Kidney epithelial cell (primary cell): Measurements from ENCODE around the gene SETD3. TPM values are rescaled to one million over a fixed set of nuclear protein-coding genes. Genes with fewer than 3 reads are reported as not detected.
"Not testable (repeated sequence)": the region's sequence is repeated elsewhere in the genome, so short reads cannot be mapped to it uniquely, and the experiment has no call there.

Experiments used
- DNase-seq: peaks from one replicate; pipeline ENCODE4 v3.0.0-alpha.2; 2010; ENCODE audit warnings: low read depth
- H3K27me3 ChIP-seq: 2 replicates; pipeline ENCODE4 v1.6.0; 2011; ENCODE audit warnings: low read length; ENCODE audit not compliant: control insufficient read depth, insufficient read depth
- H3K36me3 ChIP-seq: 2 replicates; pipeline ENCODE4 v1.5.1; 2011; ENCODE audit warnings: low read length; ENCODE audit not compliant: control insufficient read depth, insufficient read depth
- H3K4me3 ChIP-seq: 2 replicates; pipeline ENCODE4 v1.5.1; 2011; ENCODE audit warnings: low read depth, mild to moderate bottlenecking, control low read depth, low read length
- total RNA-seq: library from RNA; depleted of rRNA; stranded (reverse); fragments of >200 nt; gene quantifications from 2 replicates; pipeline ENCODE4 v1.2.3, GENCODE V29; 2015
- TF ChIP-seq, protein P1 (sequence below): IDR thresholded peaks from 2 replicates; pipeline ENCODE4 v1.5.1; 2011; ENCODE audit warnings: mild to moderate bottlenecking, moderate library complexity, low read length, control low read depth, inconsistent platforms; ENCODE audit not compliant: insufficient read depth, poor library complexity, severe bottlenecking

Gene SETD3
- total RNA-seq, 1 donor from 2014 or later, result 54.7 TPM

- peaks cover 2% of the 10 kb centered on the region for H3K27me3 ChIP-seq
- no peak overlapping the region for H3K4me3 ChIP-seq
- no peaks in the 10 kb centered on the region for H3K36me3 ChIP-seq
- TF ChIP-seq, protein P1, sequence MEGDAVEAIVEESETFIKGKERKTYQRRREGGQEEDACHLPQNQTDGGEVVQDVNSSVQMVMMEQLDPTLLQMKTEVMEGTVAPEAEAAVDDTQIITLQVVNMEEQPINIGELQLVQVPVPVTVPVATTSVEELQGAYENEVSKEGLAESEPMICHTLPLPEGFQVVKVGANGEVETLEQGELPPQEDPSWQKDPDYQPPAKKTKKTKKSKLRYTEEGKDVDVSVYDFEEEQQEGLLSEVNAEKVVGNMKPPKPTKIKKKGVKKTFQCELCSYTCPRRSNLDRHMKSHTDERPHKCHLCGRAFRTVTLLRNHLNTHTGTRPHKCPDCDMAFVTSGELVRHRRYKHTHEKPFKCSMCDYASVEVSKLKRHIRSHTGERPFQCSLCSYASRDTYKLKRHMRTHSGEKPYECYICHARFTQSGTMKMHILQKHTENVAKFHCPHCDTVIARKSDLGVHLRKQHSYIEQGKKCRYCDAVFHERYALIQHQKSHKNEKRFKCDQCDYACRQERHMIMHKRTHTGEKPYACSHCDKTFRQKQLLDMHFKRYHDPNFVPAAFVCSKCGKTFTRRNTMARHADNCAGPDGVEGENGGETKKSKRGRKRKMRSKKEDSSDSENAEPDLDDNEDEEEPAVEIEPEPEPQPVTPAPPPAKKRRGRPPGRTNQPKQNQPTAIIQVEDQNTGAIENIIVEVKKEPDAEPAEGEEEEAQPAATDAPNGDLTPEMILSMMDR, result no peak
- DNase-seq, result no peak
These were observed 127.9 kb downstream of the SETD3 start for GRCh38 chr14:99352688-99353280.

DNA sequence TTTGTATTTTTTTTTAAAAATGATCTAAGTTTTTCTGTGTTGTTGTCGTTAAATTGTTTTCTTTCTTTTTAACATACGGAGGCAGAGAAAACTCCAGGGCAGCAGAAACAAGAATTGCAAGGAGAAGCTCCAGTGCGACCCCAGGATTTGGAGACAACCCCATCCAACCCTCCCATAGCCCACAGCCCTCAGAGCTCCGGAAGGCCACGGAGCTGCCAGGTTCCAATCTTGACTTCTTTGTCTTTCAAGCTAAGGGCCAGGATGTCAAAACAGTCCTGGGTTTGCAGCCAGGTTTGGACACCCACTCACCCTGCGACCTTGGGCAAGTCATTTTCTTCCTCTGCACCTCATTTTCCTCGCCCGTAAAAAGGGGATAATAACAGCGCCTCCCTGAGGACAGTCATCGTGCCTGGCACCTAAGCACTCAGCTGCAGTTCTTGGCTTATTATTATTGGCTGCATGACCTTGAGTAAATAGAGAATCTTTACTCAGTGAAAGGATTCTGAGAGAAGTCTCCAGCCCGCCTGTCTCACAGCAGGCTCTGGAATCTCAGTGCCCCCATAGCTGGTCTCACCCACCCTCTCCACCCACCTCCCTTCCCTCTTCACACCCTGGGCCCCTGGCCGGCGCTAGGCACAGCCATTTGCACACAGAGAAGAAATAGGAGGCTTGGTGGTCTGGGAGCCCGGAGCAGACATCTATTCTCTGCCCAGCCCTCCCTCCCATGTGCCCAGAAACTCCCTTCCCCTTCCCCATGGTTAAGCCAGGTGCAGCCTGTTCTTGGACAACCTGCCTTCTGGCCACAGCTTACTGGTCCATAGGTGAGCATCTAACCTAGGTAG is 129.3 kb downstream of the SETD3 start:
- Histone ChIP-seq H3K27me3 (peaks cover 2% of the 10 kb centered on the region), H3K4me3 (no peak overlapping the region), H3K36me3 (no peaks in the 10 kb centered on the region)
- TF ChIP-seq, protein P1, result no peak
- no peak for DNase-seq

GRCh38 chr14:99350751-99351150 is 129.9 kb downstream of the SETD3 start:
- no peak overlapping the region for H3K4me3 ChIP-seq
- TF ChIP-seq, protein P1, result no peak
- DNase-seq, result no peak
- peaks cover 2% of the 10 kb centered on the region for H3K27me3 ChIP-seq
- H3K36me3 ChIP-seq, result no peaks in the 10 kb centered on the region

GRCh38 chr14:99349721-99350495 is 130.8 kb downstream of the SETD3 start:
- Histone ChIP-seq H3K27me3 (peaks cover 2% of the 10 kb centered on the region), H3K36me3 (no peaks in the 10 kb centered on the region), H3K4me3 (no peak overlapping the region)
- TF ChIP-seq, protein P1, result no peak
- DNase-seq, result no peak

DNA sequence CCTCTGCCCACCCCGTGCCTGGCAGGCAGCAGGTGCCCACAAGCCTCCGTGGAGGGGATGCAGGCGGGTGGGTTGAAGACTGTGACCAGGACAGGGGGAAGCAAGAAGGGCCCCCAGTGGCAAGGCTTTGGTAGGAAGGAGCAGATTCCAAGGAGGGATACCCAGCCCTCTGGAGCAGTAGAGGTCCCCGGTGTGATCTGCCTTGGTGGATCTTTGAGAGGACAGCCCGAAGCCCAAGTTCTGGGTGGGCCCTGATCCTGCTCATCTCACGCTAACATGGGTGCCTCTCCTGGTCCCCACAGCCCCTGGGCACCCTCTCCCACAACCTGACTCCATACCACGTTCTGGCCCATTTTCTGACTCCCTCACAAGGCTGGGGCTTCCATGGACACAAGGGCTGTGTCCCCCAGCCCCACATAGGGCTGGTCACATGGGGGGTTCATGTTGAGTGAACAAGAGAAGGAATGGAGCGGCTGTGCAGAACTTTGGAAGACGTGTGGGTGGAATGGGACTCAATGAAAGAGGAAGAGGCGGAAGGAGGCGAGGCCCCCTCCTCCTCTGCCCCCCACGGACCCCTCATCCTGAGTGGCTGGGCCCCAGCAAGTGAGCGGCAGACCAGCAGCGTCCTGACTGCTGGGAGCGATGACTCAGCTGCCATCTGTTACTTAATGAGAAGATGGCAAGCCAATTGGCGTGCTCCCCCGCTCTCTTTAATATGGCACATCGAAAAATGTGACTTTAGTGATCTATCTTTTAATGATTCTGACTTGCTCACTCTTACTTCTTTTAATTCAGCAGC is 131.6 kb downstream of the SETD3 start:
- Histone ChIP-seq H3K4me3 (no peak overlapping the region), H3K27me3 (peaks cover 2% of the 10 kb centered on the region), H3K36me3 (no peaks in the 10 kb centered on the region)
- no peak for DNase-seq
- TF ChIP-seq, protein P1, result no peak

GRCh38 chr14:99348231-99348630 is 132.4 kb downstream of the SETD3 start:
- not testable (repeated sequence) for H3K4me3 ChIP-seq, H3K27me3 ChIP-seq, H3K36me3 ChIP-seq, DNase-seq
